ENCODE measurements around the gene ADAM12.
A peak's percentile ranks its signal among the peaks of the same experiment; 100 is the strongest.

The ADAM12 gene

GRCh38 chr10:126075009-126075408 is 313.3 kb downstream of the ADAM12 start:
- H3K27ac ChIP-seq: peak overlapping the region; percentile 95
- DNase-seq (ENCODE audit: low read depth, low spot score): peak; percentile 77

DNA sequence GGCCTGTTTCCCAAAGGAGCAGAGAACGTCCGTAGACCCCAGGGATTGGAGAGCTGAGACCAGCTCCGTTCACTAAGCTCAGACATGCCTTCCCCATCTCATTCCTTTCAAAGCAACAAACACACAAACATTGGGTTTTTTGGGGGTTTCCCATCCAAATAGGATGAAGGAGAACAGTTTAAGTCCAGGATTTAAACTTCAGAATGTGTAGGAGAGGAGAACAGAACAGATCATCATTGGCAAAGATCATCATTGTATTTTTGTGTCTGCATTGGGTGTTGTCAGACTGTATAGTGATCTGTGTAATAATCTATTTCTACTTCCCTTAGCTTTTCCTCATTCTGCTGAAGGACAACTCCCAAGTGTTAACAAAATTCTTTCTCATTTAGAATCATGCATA is 314.0 kb downstream of the ADAM12 start:
- no peak for DNase-seq (ENCODE audit: low read depth, low spot score)
- peak overlapping the region; percentile 95 for H3K27ac ChIP-seq

- no peak for DNase-seq (ENCODE audit: low read depth, low spot score)
- peak overlapping the region; percentile 95 for H3K27ac ChIP-seq
Measured at GRCh38 chr10:126073606-126074005, 314.7 kb downstream of the ADAM12 start.

DNA sequence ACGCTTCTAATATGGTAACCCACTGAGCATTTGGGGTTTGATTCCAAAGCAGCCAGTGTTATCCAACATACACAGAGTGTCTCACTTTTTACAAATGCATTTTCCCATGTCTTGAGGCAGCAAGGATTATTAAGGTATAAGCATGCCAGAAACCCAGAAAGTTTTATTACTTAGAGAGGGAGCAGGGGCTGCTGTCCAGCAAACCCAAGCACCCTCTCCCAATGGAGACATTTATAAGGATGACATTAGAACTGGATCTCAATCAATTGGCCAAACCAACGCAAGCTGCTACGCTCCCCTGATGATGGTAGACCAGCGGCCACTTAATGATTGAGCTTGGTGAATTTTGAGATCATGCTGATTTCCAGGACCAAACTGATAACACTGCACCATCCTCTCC is 315.7 kb downstream of the ADAM12 start:
- peak overlapping the region; percentile 95 for H3K27ac ChIP-seq
- DNase-seq (ENCODE audit: low read depth, low spot score): no peak

DNA sequence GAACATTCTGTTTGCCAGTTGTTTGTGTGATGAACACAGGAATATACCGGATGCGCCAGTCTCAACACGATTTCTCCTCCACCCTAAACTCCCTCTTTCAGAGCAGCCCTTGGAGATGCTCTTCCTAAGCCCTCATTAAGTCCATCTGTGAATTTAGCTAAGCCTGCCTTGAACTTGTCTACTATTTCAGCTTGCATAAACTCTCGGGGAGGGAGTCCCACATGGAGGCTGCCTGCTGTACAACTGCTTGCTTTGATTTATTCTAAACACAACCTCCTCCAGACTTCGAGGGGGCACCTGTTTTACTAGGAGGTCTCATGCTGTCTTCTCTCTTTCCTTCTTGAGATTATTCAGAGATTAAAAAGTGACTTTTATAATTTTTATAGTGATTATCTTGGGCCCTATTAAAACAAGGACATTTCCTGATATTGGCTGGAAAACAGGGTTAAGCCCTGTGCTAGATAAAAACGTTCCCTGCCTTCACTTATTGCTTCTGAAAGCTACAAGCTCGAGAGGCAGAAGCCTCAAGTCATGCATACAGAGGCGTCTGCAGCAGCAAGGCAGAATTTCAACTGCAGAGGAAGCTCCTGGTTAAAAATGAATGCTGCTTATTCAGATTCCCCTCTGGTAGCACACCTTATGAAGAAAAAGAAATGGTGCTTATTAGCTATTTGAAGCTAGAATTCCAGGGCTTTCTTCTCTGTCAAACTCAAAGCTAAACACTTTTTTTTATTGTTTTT is 317.6 kb downstream of the ADAM12 start:
- H3K27ac ChIP-seq: no peak overlapping the region
- DNase-seq (ENCODE audit: low read depth, low spot score): no peak

DNA sequence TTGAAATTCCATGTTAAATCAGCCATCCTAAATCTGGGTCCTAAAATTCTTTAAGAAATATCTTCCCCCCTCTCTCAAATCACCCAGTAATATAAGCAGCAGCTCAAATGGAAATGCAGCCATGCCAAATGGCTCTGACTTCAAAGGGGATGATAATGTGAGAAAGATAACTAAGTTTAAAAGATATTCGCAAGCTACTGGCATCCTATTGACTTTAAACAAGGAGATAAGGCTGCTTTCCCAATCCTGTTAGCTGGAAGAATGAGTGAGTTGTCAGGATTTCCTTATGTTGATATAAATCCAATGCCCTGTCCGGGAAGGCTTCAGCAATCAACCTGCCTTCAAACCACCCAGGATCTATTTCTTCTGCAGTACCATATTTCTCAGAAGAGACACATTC is 320.0 kb downstream of the ADAM12 start:
- no peak for DNase-seq (ENCODE audit: low read depth, low spot score)
- no peak overlapping the region for H3K27ac ChIP-seq

GRCh38 chr10:126066456-126066855 is 321.8 kb downstream of the ADAM12 start:
- H3K27ac ChIP-seq: peak overlapping the region; percentile 50
- DNase-seq (ENCODE audit: low read depth, low spot score): no peak

DNA sequence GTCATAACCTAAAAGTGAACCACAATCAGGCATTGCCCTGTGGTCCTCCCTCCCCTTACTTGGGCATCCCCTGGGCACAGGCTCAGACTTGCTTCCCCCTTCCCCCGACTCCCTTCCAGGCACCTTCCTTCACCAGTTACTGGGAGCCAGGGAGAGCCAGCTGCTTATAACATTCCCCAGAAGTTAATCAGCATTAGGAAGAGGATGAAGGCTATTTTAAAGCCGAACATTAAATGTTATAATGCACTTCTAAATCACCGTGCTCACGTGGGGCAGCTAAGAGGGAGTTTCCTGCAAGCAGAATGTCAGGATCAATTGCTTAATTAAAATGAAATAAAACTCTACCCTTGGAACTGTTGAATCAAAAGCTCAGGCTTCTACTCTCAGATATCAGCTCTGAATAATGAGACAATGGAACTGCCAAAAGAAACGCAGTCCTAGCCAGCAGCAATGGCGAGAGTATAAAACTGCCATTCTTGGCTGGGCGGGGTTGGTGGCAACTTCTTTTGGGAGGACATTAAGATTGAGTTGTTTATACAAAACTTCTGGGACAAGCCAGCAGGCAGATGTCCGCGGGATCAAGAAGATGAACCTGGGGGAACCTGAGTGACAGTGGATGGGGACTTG is 322.4 kb downstream of the ADAM12 start:
- peak overlapping the region; percentile 50 for H3K27ac ChIP-seq
- DNase-seq (ENCODE audit: low read depth, low spot score): no peak

DNA sequence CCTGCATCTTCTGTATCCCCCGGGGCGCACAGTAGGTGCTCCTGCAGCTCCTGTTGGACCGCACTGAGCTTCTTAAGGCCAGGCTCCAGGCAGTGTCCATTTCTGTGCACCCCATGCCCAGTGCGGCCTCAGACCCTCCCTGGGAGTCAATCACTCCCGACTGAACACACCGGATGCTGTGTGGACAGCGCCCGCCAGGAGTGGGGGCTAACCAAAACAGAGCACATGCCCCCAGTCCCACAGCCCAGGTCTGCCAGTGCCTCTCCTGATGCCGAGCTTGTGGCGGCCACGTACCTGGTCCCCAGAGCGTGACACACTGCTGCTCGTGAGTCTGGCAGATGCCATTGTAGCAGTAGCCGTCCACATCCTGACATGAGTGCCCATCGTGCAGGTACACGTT is 323.8 kb downstream of the ADAM12 start:
- no peak overlapping the region for H3K27ac ChIP-seq
- no peak for DNase-seq (ENCODE audit: low read depth, low spot score)

GRCh38 chr10:126063353-126063791 is 324.9 kb downstream of the ADAM12 start:
- peak overlapping the region; percentile 90 for H3K27ac ChIP-seq
- no peak for DNase-seq (ENCODE audit: low read depth, low spot score)

DNA sequence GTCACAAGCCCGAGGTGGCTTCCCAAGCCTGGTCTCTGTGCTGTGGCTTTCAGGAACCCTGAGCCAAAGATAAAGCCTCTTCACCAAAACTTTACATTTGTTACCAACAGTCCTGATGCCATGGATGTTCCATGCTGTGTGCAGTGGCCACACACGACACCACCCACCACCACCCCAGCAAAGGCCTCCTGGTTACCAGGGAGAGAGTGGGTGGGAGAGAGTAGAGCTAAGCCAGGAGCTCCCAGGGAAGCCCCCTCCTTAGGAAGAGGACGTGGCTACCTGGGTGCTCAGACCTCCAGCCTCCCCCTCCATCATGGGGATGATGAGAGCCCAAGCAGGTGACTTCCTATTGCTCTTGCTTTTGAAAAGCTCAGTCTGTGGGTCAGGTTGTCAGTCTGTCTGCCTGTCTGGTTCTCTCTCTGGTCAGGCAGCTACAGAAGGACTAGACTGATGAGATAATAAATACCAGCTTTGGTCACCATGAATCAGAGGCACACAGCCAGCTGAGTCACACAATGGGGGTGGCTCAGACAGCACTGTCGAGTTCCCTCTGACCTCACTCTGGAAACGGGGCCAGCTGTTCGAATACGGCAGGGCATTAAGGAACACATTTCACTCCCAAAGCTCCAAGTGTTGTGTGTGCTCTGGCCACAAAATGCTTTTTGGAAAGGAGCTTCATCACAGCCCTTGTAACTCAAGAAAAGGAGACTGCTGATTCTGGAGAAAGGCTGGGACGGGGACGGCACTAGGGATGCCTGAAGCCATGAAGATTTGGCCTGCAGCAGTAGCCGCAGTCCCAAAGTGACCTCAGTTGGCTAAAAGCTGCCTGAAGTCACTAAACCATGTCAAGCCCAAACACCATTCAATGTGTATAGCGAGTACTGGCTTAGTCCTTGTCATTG is 325.9 kb downstream of the ADAM12 start:
- peak; percentile 94 for DNase-seq (ENCODE audit: low read depth, low spot score)
- peak overlapping the region; percentile 90 for H3K27ac ChIP-seq

DNA sequence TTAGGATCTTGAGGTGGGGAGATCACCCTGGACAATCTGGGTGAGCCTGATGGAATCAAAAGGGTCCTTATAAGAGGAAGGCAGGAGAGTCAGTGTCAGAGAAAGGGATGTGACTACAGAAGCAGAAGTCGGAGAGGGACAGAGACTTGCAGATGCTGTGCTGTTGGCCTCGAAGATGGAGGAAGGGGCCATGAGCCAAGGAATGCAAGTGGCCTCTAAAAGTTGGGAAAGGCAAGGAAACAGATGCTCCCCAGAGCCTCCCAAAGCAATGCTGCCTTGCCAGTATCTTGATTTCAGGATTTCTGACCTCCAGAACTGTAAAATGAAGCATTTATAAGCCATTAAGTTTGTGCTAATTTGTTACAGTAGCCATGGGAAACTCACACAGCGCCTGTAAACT is 326.8 kb downstream of the ADAM12 start:
- peak overlapping the region; percentile 90 for H3K27ac ChIP-seq

GRCh38 chr10:126060261-126060931 is 327.9 kb downstream of the ADAM12 start:
- no peak for DNase-seq (ENCODE audit: low read depth, low spot score)
- no peak overlapping the region for H3K27ac ChIP-seq

More for the DNA sequence above, 326.8 kb downstream of the ADAM12 start:
- no peak for DNase-seq (ENCODE audit: low read depth, low spot score)

DNA sequence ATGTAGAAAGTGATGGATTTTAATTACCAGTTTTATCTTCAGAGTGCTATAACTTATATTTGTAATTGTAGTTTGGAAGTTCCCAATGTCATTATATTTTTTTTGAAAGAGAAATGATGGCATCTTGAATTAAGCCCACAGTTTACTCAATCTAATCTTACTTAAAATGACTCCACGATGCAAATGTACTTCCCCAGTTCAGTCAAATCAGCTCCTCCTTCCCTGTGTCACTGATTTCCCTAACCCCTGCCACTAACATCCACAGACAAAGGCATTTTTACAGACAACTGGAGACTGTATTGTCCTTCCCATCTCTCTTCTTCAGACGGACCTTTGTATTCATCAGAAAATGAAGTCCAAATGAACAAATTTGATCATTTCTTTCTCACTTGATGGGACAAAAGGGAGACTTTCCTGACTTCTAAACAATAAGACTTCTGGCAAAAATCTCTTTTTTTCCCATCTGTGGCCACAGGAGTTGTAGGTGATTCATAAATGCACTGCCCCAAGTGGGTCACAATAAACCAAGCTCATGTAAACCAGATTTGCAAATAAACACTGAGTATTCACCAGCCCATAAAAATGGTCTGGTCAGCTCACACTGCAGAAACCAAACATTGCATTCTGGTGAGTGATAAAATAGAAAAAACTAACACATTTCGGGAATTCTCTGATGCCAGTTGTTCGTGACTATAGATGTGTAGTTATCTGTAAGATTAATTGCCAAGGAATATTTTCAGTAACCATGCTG is 329.0 kb downstream of the ADAM12 start:
- no peak for DNase-seq (ENCODE audit: low read depth, low spot score)
- H3K27ac ChIP-seq: no peak overlapping the region

- DNase-seq (ENCODE audit: low read depth, low spot score): no peak
- no peak overlapping the region for H3K27ac ChIP-seq
Measured at GRCh38 chr10:126058507-126058906, 329.8 kb downstream of the ADAM12 start.

- no peak overlapping the region for H3K27ac ChIP-seq
- no peak for DNase-seq (ENCODE audit: low read depth, low spot score)
Measured at GRCh38 chr10:126058104-126058503, 330.2 kb downstream of the ADAM12 start.

DNA sequence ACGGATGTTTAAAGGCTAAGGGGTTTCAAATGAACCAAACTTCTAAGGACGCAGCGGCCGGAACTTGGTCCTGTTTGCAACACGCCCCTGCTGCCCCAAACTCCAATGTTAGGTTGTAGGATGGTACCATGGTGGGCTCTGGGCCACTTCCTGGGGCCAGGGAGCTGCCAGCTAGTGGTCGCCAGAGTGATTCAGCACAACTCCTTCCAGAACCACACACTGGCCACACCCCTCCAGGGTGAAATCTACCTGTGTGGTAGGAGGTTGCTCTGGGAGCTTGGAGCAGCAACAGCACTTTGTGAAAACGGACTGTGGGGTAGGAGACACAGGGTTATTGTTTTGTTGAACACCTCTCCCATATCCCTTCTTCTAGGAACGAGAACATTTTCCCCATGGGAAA is 330.8 kb downstream of the ADAM12 start:
- no peak overlapping the region for H3K27ac ChIP-seq
- DNase-seq (ENCODE audit: low read depth, low spot score): no peak

GRCh38 chr10:126054191-126054590 is 334.1 kb downstream of the ADAM12 start:
- no peak for DNase-seq (ENCODE audit: low read depth, low spot score)
- H3K27ac ChIP-seq: no peak overlapping the region

DNA sequence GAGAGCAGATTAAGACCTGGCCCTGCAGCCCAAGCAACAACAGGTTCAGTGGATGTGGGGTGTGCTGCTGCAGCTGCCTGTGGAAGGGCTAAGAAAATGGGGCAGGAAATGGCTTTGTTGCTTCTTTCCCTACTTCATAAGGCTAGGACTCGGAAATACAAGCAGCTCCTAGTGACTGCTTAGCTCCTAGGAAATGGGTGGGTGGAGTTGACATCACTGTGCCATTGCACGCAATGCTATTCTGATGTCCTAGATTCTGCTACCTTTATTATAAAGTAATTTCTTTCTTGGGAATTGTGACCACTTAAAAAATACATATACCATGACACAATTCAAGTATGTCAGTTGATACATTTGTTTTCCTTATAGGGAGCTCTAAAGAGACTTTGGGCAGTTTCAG is 336.1 kb downstream of the ADAM12 start:
- no peak for DNase-seq (ENCODE audit: low read depth, low spot score)
- H3K27ac ChIP-seq: no peak overlapping the region

Data from epithelial cell of prostate (primary cell).